Measurements from ENCODE around the gene CRYBA4. TPM values are rescaled to one million over a fixed set of nuclear protein-coding genes. Genes with fewer than 3 reads are reported as not detected.
A peak's percentile ranks its signal among the peaks of the same experiment; 100 is the strongest.

The CRYBA4 gene
- total and polyA plus RNA-seq, 4 donors, result not detected

DNA sequence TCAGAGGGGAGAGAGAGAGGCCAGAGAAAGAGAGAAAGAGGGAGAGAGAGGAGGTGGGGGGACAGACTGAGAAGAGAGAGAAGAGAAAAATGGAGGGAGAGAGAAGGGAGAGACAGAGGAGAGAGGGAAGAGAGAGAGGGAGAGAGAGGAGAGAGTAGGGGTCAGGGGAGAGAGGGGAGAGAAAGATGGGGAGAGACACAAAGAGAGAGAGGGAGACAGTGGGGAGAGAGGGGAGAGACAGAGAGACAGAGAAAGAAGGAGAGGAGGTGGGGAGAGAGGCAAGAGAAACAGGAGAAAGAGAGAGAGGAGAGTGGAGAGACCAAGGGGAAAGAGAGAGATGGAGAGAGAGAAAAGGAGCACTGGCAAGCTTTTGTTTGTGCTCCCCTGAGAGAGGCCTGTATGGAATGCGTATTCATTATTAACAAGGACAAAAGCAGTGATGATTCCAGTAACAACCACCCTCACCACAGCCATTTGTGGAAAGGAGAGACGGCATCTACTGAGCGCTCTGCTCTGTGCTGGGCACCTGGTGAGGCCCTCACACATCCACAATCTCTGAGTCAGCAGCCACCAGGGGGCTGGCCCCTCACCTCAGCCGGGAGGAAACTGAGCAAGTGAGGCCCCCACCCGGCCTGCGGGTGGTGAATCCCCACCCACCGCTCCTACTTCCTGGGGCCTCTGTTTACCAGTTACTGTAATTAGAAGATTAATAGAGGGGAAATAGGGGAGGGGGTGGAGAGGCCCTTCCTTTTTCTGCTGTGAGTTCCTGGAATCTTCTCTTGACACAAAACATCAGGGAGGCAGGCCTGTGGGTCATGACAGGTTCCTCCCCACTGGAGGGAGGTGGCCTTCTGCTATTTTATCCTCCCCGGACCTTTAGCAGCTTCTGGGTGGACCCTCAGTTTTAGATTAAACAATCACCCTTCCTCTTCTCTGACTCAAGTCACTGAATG lies 21.0 kb downstream of the CRYBA4 start:
- no peak for TF ChIP-seq CTCF (IDR thresholded peaks at IDR 0.05; ENCODE audit: low read depth, low read length, missing input control)
- peak in 1 of 2 donors; percentile 6 for TF ChIP-seq RAD21 (IDR thresholded peaks at IDR 0.05)
- Histone ChIP-seq H3K36me3 (ENCODE audit: control insufficient read depth in 4 of 4, insufficient read depth in 3 of 4, low read depth in 1 of 4, low read length in 3 of 4) (no peaks in the 10 kb centered on the region), H3K4me3 (ENCODE audit: low read depth in 1 of 3, low read length in 3 of 3) (no peak overlapping the region), H3K4me1 (ENCODE audit: control insufficient read depth in 4 of 4, insufficient read depth in 4 of 4, low read length in 3 of 4) (peaks cover 0 to 10% (median 0%) of the 10 kb centered on the region in 4 donors), H3K27ac (ENCODE audit: low read depth in 1 of 2, low read length in 2 of 2) (no peak overlapping the region), H3K9ac (ENCODE audit: low read depth in 1 of 2, low read length in 2 of 2) (no peak overlapping the region), H3K9me3 (ENCODE audit: control insufficient read depth in 4 of 4, low read length in 3 of 4) (no peaks in the 10 kb centered on the region), H3K27me3 (ENCODE audit: control insufficient read depth in 4 of 4, insufficient read depth in 4 of 4, low read length in 3 of 4) (no peaks in the 10 kb centered on the region)
- DNase-seq (ENCODE audit: low spot score), result peak; percentile 71
- 67% methylated on average over 8 of the region's 8 CpGs for WGBS

DNA sequence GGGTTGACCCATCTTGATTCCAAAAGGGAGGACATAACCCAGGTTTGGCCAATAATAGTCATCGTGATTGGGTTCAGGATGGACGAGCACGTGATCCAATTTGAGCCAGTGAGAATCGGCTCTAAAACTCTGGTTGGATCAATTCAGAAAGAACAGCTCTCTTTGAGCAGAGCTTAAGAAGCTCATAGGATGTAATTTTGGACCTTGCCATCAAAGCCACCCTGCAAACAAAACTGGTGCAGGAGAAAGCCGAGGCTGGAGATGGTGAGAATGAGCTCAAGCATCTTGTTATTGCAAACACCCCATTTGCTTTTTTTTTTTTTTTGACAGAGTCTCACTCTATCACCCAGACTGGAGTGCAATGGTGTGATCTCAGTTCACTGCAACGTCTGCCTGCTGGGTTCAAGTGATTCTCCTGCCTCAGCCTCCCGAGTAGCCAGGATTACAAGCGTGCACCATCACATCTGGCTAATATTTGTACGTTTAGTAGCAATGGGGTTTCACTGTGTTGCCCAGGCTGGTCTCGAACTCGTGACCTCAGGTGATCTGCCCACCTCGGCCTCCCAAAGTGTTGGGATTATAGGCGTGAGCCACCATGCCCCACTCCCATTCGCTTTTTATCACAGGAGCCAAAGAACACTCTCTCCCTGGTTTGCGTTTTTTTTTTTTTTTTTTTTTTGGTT lies 21.8 kb downstream of the CRYBA4 start:
- H3K4me1 ChIP-seq (ENCODE audit: control insufficient read depth in 4 of 4, insufficient read depth in 4 of 4, low read length in 3 of 4), result peaks cover 0 to 10% (median under 1%) of the 10 kb centered on the region in 4 donors
- no peak overlapping the region for H3K27ac ChIP-seq (ENCODE audit: low read depth in 1 of 2, low read length in 2 of 2)
- no peak for DNase-seq (ENCODE audit: low spot score)
- H3K4me3 ChIP-seq (ENCODE audit: low read depth in 1 of 3, low read length in 3 of 3), result no peak overlapping the region
- no peaks in the 10 kb centered on the region for H3K9me3 ChIP-seq (ENCODE audit: control insufficient read depth in 4 of 4, low read length in 3 of 4)
- TF ChIP-seq HNF4A (conservative IDR thresholded peaks at IDR 0.05), result no peak
- no peak for TF ChIP-seq ATF3 (IDR thresholded peaks at IDR 0.05)
- TF ChIP-seq, protein P1, sequence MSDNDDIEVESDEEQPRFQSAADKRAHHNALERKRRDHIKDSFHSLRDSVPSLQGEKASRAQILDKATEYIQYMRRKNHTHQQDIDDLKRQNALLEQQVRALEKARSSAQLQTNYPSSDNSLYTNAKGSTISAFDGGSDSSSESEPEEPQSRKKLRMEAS (IDR thresholded peaks at IDR 0.05), result no peak
- no peak for TF ChIP-seq ZBTB33 (IDR thresholded peaks at IDR 0.05)
- no peak for TF ChIP-seq FOXA2 (IDR thresholded peaks at IDR 0.05)
- no peak for TF ChIP-seq RXRA (IDR thresholded peaks at IDR 0.05)
- no peak for TF ChIP-seq EGR1 (IDR thresholded peaks at IDR 0.05; ENCODE audit: low read depth in 2 of 2)
- TF ChIP-seq SP1 (IDR thresholded peaks at IDR 0.05), result no peak
- no peak for TF ChIP-seq GABPA (IDR thresholded peaks at IDR 0.05 in 1 of 2, conservative IDR thresholded peaks at IDR 0.05 in 1 of 2)
- no peak for TF ChIP-seq RAD21 (IDR thresholded peaks at IDR 0.05)
- no peak for TF ChIP-seq NR2F2 (IDR thresholded peaks at IDR 0.05)
- TF ChIP-seq JUND (IDR thresholded peaks at IDR 0.05), result no peak
- TF ChIP-seq, protein P2, sequence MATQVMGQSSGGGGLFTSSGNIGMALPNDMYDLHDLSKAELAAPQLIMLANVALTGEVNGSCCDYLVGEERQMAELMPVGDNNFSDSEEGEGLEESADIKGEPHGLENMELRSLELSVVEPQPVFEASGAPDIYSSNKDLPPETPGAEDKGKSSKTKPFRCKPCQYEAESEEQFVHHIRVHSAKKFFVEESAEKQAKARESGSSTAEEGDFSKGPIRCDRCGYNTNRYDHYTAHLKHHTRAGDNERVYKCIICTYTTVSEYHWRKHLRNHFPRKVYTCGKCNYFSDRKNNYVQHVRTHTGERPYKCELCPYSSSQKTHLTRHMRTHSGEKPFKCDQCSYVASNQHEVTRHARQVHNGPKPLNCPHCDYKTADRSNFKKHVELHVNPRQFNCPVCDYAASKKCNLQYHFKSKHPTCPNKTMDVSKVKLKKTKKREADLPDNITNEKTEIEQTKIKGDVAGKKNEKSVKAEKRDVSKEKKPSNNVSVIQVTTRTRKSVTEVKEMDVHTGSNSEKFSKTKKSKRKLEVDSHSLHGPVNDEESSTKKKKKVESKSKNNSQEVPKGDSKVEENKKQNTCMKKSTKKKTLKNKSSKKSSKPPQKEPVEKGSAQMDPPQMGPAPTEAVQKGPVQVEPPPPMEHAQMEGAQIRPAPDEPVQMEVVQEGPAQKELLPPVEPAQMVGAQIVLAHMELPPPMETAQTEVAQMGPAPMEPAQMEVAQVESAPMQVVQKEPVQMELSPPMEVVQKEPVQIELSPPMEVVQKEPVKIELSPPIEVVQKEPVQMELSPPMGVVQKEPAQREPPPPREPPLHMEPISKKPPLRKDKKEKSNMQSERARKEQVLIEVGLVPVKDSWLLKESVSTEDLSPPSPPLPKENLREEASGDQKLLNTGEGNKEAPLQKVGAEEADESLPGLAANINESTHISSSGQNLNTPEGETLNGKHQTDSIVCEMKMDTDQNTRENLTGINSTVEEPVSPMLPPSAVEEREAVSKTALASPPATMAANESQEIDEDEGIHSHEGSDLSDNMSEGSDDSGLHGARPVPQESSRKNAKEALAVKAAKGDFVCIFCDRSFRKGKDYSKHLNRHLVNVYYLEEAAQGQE (IDR thresholded peaks at IDR 0.05), result no peak
- TF ChIP-seq HNF4G (IDR thresholded peaks at IDR 0.05), result no peak
- no peak for TF ChIP-seq TAF1 (conservative IDR thresholded peaks at IDR 0.05)
- TF ChIP-seq YY1 (IDR thresholded peaks at IDR 0.05), result no peak
- H3K27me3 ChIP-seq (ENCODE audit: control insufficient read depth in 4 of 4, insufficient read depth in 4 of 4, low read length in 3 of 4), result no peaks in the 10 kb centered on the region
- no peaks in the 10 kb centered on the region for H3K36me3 ChIP-seq (ENCODE audit: control insufficient read depth in 4 of 4, insufficient read depth in 3 of 4, low read depth in 1 of 4, low read length in 3 of 4)
- H3K9ac ChIP-seq (ENCODE audit: low read depth in 1 of 2, low read length in 2 of 2), result no peak overlapping the region
- 91% methylated on average over 15 of the region's 15 CpGs for WGBS

All from liver (tissue), 9 donors.